GM12878 (cell line): ENCODE measurements around the gene AXIN1.

Source experiments
- NFYA ChIP-seq: IDR thresholded peaks from 2 replicates; pipeline ENCODE4 v1.6.1; 2011; ENCODE audit warnings: low read depth, mild to moderate bottlenecking, low read length, improper control_type of control experiment, borderline replicate concordance
- TF ChIP-seq, protein P1 (sequence below), 3 experiments: IDR thresholded peaks in 2 of 3; conservative IDR thresholded peaks in 1 of 3; 2 replicates each; pipeline ENCODE4 v1.5.1; 2011; ENCODE audit warnings: low read depth in 3 of 3, low read length in 3 of 3, mild to moderate bottlenecking in 3 of 3, control low read depth in 2 of 3, moderate library complexity in 2 of 3, inconsistent platforms in 1 of 3, mixed read lengths in 1 of 3; ENCODE audit not compliant: control insufficient read depth in 2 of 3, insufficient read depth in 1 of 3; ENCODE audit errors: extremely low read depth in 1 of 3
- TF ChIP-seq, protein P2 (sequence below): IDR thresholded peaks from 2 replicates; pipeline ENCODE4 v1.6.1; 2012; ENCODE audit warnings: low read length, inconsistent platforms

DNA sequence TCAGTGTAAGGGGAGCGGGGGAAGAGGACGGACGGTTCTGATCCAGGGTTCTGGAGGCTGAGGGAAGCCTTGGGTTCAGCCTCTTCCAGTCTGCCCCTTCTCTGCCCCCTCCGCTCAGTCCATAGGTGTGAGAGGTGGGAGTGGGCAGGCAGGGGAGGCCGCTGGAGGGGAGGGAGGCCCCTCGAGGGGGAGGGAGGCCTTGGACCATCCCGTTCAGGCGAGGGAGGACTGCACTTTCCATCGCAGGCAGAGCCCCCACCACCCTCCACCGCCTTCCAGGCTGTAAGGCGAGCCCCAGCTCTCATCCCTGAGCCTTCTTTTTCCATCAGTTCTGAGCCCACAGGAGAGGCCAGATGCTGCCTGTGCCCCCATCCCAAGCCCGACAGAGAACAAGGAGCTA, 4.2 kb upstream of the AXIN1 start:
- TF ChIP-seq, protein P1, sequence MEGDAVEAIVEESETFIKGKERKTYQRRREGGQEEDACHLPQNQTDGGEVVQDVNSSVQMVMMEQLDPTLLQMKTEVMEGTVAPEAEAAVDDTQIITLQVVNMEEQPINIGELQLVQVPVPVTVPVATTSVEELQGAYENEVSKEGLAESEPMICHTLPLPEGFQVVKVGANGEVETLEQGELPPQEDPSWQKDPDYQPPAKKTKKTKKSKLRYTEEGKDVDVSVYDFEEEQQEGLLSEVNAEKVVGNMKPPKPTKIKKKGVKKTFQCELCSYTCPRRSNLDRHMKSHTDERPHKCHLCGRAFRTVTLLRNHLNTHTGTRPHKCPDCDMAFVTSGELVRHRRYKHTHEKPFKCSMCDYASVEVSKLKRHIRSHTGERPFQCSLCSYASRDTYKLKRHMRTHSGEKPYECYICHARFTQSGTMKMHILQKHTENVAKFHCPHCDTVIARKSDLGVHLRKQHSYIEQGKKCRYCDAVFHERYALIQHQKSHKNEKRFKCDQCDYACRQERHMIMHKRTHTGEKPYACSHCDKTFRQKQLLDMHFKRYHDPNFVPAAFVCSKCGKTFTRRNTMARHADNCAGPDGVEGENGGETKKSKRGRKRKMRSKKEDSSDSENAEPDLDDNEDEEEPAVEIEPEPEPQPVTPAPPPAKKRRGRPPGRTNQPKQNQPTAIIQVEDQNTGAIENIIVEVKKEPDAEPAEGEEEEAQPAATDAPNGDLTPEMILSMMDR (IDR thresholded peaks at IDR 0.05 in 2 of 3, conservative IDR thresholded peaks at IDR 0.05 in 1 of 3; ENCODE audit: control insufficient read depth in 2 of 3, extremely low read depth in 1 of 3, insufficient read depth in 1 of 3, low read depth in 3 of 3, low read length in 3 of 3) = no peak
- TF ChIP-seq, protein P2, sequence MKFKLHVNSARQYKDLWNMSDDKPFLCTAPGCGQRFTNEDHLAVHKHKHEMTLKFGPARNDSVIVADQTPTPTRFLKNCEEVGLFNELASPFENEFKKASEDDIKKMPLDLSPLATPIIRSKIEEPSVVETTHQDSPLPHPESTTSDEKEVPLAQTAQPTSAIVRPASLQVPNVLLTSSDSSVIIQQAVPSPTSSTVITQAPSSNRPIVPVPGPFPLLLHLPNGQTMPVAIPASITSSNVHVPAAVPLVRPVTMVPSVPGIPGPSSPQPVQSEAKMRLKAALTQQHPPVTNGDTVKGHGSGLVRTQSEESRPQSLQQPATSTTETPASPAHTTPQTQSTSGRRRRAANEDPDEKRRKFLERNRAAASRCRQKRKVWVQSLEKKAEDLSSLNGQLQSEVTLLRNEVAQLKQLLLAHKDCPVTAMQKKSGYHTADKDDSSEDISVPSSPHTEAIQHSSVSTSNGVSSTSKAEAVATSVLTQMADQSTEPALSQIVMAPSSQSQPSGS = no peak
- no peak for TF ChIP-seq NFYA
